CD14-positive monocyte (primary cell): ENCODE data around the gene RAB35. TPM values are rescaled to one million over a fixed set of nuclear protein-coding genes. Genes with fewer than 3 reads are reported as not detected.

ENCODE experiments used
- DNase-seq, 3 donors: peaks; one replicate each; pipeline ENCODE4 v3.0.0-alpha.2; 2011 to 2022
- H2AFZ ChIP-seq: 2 replicates; pipeline ENCODE4 v1.6.0; 2012; ENCODE audit warnings: mild to moderate bottlenecking, low read depth, low read length, inconsistent platforms; ENCODE audit not compliant: insufficient read depth, poor library complexity, severe bottlenecking
- H3K27ac ChIP-seq, 2 donors: 1 replicate in 1 of 2; 2 replicates in 1 of 2; pipeline ENCODE4 v1.5.1; 2012 to 2013; ENCODE audit warnings: low read length in 2 of 2, control low read depth in 1 of 2, inconsistent platforms in 1 of 2, low read depth in 1 of 2, mild to moderate bottlenecking in 1 of 2
- H3K27me3 ChIP-seq, 2 donors: one replicate each; pipeline versions ENCODE4 v1.6.0 to v1.6.1; 2011 to 2013; ENCODE audit warnings: low read length in 2 of 2; ENCODE audit not compliant: control insufficient read depth in 2 of 2, insufficient read depth in 2 of 2
- H3K36me3 ChIP-seq, 2 donors: replicated peaks in 1 of 2; 1 replicate in 1 of 2; 2 replicates in 1 of 2; pipeline versions ENCODE4 v1.5.1 to v1.6.1; 2012 to 2013; ENCODE audit warnings: low read length in 2 of 2, control low read depth in 1 of 2, inconsistent platforms in 1 of 2, mild to moderate bottlenecking in 1 of 2; ENCODE audit not compliant: insufficient read depth in 2 of 2, control insufficient read depth in 1 of 2
- H3K4me1 ChIP-seq, 2 donors: 1 replicate in 1 of 2; 2 replicates in 1 of 2; pipeline versions ENCODE4 v1.5.1 to v1.6.1; 2012 to 2013; ENCODE audit warnings: low read length in 2 of 2, control low read depth in 1 of 2, inconsistent platforms in 1 of 2, mild to moderate bottlenecking in 1 of 2, moderate library complexity in 1 of 2; ENCODE audit not compliant: insufficient read depth in 2 of 2, control insufficient read depth in 1 of 2
- H3K4me2 ChIP-seq: replicated peaks from 2 replicates; pipeline ENCODE3; 2012; ENCODE audit warnings: low read length, moderate library complexity, mild to moderate bottlenecking; ENCODE audit not compliant: poor library complexity, severe bottlenecking; ENCODE audit errors: extremely low read depth
- H3K4me3 ChIP-seq, 3 experiments: fragments of 200-600 bp in 1 of 3; sonication (generic) in 1 of 3; replicated peaks in 1 of 3; 1 replicate in 2 of 3; 2 replicates in 1 of 3; pipeline ENCODE4 v1.5.1; 2011 to 2013; ENCODE audit warnings: low read length in 3 of 3, mild to moderate bottlenecking in 3 of 3, control low read depth in 2 of 3, low read depth in 2 of 3, inconsistent platforms in 1 of 3, moderate library complexity in 1 of 3
- H3K79me2 ChIP-seq: 2 replicates; pipeline ENCODE4 v1.6.0; 2012; ENCODE audit warnings: mild to moderate bottlenecking, control low read depth, inconsistent platforms, low read length, moderate library complexity; ENCODE audit not compliant: insufficient read depth
- H3K9ac ChIP-seq: 2 replicates; pipeline ENCODE4 v1.6.0; 2017; ENCODE audit warnings: low read length, mild to moderate bottlenecking; ENCODE audit not compliant: insufficient read depth, poor library complexity, severe bottlenecking
- H3K9me3 ChIP-seq, 2 donors: replicated peaks in 1 of 2; 1 replicate in 1 of 2; 2 replicates in 1 of 2; pipeline versions ENCODE4 v1.5.1 to v1.6.1; 2012 to 2013; ENCODE audit warnings: low read length in 2 of 2, control low read depth in 1 of 2; ENCODE audit not compliant: control insufficient read depth in 1 of 2, insufficient read depth in 1 of 2
- H4K20me1 ChIP-seq: 2 replicates; pipeline ENCODE4 v1.6.0; 2012; ENCODE audit warnings: mild to moderate bottlenecking, low read length, control low read depth, moderate library complexity; ENCODE audit not compliant: insufficient read depth
- H3K27ac Mint-ChIP-seq, 7 donors: one replicate each; pipeline ENCODE4 v1.8.0; 2020; ENCODE audit warnings: mild to moderate bottlenecking in 7 of 7, mixed read lengths in 7 of 7, moderate library complexity in 6 of 7, inconsistent platforms in 2 of 7
- H3K27me3 Mint-ChIP-seq, 3 donors: one replicate each; pipeline ENCODE4 v1.8.0; 2021 to 2022; ENCODE audit warnings: low read depth in 3 of 3, mild to moderate bottlenecking in 3 of 3, mixed read lengths in 3 of 3, moderate library complexity in 3 of 3, inconsistent platforms in 1 of 3
- H3K36me3 Mint-ChIP-seq, 2 donors: one replicate each; pipeline ENCODE4 v1.8.0; 2020; ENCODE audit warnings: mixed read lengths in 2 of 2, inconsistent platforms in 1 of 2, mild to moderate bottlenecking in 1 of 2
- H3K4me1 Mint-ChIP-seq: one replicate; pipeline ENCODE4 v1.8.0; 2020; ENCODE audit warnings: mild to moderate bottlenecking, mixed read lengths
- H3K4me3 Mint-ChIP-seq, 2 donors: one replicate each; pipeline ENCODE4 v1.8.0; 2020; ENCODE audit warnings: mild to moderate bottlenecking in 2 of 2, mixed read lengths in 2 of 2, moderate library complexity in 1 of 2
- H3K9me3 Mint-ChIP-seq, 7 donors: one replicate each; pipeline ENCODE4 v1.8.0; 2020 to 2022; ENCODE audit warnings: mixed read lengths in 7 of 7, mild to moderate bottlenecking in 6 of 7, moderate library complexity in 6 of 7, inconsistent platforms in 2 of 7
- CTCF ChIP-seq: fragments of 200-600 bp; IDR thresholded peaks from one replicate; pipeline ENCODE4 v1.8.0; 2022; ENCODE audit warnings: antibody characterized with exemption, mild to moderate bottlenecking
- WGBS: methylation state at CpG from one replicate; pipeline ENCODE4 v1.1.5; 2013; ENCODE audit warnings: missing lambda C conversion rate; ENCODE audit not compliant: insufficient coverage; 5-methylcytosine and 5-hydroxymethylcytosine counted together
- intact Hi-C, 2 donors: fragments of 100-400 bp; cut with micrococcal nuclease; formaldehyde crosslinking; loops; one replicate each; pipeline versions ENCODE4 v1.15.0 to v1.15.1; 2023
- polyA plus RNA-seq, 3 donors: library from polyadenylated mRNA; depleted of rRNA in 1 of 3; unstranded in 2 of 3; stranded (reverse) in 1 of 3; fragments of 300-500 nt in 2 of 3; fragments of >200 nt in 1 of 3; fragmentation: Illumina TruSeq in 2 of 3; gene quantifications; 1 replicate in 2 of 3; 2 replicates in 1 of 3; pipeline ENCODE4 v1.2.3, GENCODE V29; 2012 to 2021

RAB35 gene
- polyA plus RNA-seq, 3 donors = 20.4 to 27.3 (median 21.6) TPM

- Histone ChIP-seq H3K4me2 (peak overlapping the region; percentile 89), H3K9ac (no peak overlapping the region)
Measured at GRCh38 chr12:120119271-120119973, 2.9 kb upstream of the RAB35 start.

More at GRCh38 chr12:120119271-120119973, 2.9 kb upstream of the RAB35 start:
- H3K27me3 Mint-ChIP-seq = no peaks in the 10 kb centered on the region
- Histone ChIP-seq H3K9me3 (peaks cover 0 to 3% of the 10 kb centered on the region in 2 donors), H3K79me2 (peaks cover 32% of the 10 kb centered on the region), H3K27me3 (no peaks in the 10 kb centered on the region), H4K20me1 (peaks cover 42% of the 10 kb centered on the region), H3K4me3 (peak overlapping the region in 1 of 3 experiments; percentile 7), H3K4me1 (peaks cover 47 to 64% of the 10 kb centered on the region in 2 donors), H2AFZ (no peak overlapping the region), H3K36me3 (peaks cover 0 to 5% of the 10 kb centered on the region in 2 donors), H3K27ac (peak overlapping the region; percentile 69 to 85)
- TF ChIP-seq CTCF = no peak
- WGBS = 69% methylated on average over 4 of the region's 9 CpGs
- H3K27ac Mint-ChIP-seq = peak overlapping the region; percentile 65 to 91 (median 88)
- H3K36me3 Mint-ChIP-seq = peaks cover 9 to 13% of the 10 kb centered on the region in 2 donors
- peak; percentile 60 to 75 (median 70) for DNase-seq
- H3K9me3 Mint-ChIP-seq = peaks cover 0 to 5% (median 2%) of the 10 kb centered on the region in 7 donors
- H3K4me1 Mint-ChIP-seq = peaks cover 63% of the 10 kb centered on the region
- H3K4me3 Mint-ChIP-seq = peak overlapping the region; percentile 3 to 46
- intact Hi-C loops = loop anchor here in 1 of 2 donors (5.0 kb wide), 1 partner anchor 83 kb away; the partner anchor contains the start of gene RPLP0
